T-helper 1 cell treated with Interleukin-12 subunit alpha and Interleukin-12 subunit beta and Interleukin-4 antibody, amounts not matched to agents 30 μg/mL and 1 μg/mL, for 36 hours (primary cell): Measurements from ENCODE around the gene TLX1.

Source experiments
- H3K27ac Mint-ChIP-seq: one replicate; pipeline ENCODE4 v1.8.0; 2021; ENCODE audit warnings: mild to moderate bottlenecking, mixed read lengths
- H3K27me3 Mint-ChIP-seq: one replicate; pipeline ENCODE4 v1.8.0; 2021; ENCODE audit warnings: low read depth, mixed read lengths
- H3K36me3 Mint-ChIP-seq: one replicate; pipeline ENCODE4 v1.8.0; 2021; ENCODE audit warnings: low read depth, mixed read lengths
- H3K4me1 Mint-ChIP-seq: one replicate; pipeline ENCODE4 v1.8.0; 2021; ENCODE audit warnings: low read depth, mixed read lengths
- H3K4me3 Mint-ChIP-seq: one replicate; pipeline ENCODE4 v1.8.0; 2021; ENCODE audit warnings: mild to moderate bottlenecking, moderate library complexity, mixed read lengths
- H3K9me3 Mint-ChIP-seq: one replicate; pipeline ENCODE4 v1.8.0; 2021; ENCODE audit warnings: mixed read lengths

The TLX1 gene

GRCh38 chr10:101172741-101173140, 41.6 kb downstream of the TLX1 start:
- Mint-ChIP-seq H3K27ac (no peak overlapping the region), H3K27me3 (peaks cover 38% of the 10 kb centered on the region)

DNA sequence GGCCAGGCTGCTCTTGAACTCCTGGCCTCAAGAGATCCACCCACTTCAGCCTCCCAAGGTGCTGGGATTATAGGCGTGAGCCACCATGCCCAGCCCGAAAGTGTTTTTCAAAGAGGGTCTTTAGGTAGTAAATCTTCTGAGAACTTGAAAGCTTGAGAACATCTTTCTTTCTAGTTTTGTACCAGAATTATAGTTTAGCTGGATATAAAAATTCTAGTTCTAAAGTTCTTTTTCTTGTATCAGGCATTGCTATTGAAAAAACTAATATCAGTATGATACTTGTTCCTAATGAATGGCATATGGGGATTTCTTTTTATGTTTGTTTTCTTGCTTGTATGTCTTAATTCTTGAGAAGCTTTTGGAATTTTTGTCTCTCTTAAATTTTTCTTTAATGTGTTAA, 43.2 kb downstream of the TLX1 start:
- H3K27ac Mint-ChIP-seq, result no peak overlapping the region
- H3K27me3 Mint-ChIP-seq, result peaks cover 28% of the 10 kb centered on the region
- H3K4me1 Mint-ChIP-seq, result peaks cover 2% of the 10 kb centered on the region
- peaks cover 12% of the 10 kb centered on the region for H3K9me3 Mint-ChIP-seq
- peaks cover 1% of the 10 kb centered on the region for H3K36me3 Mint-ChIP-seq
- H3K4me3 Mint-ChIP-seq, result no peak overlapping the region

More at GRCh38 chr10:101172741-101173140, 41.6 kb downstream of the TLX1 start:
- H3K36me3 Mint-ChIP-seq, result peaks cover 1% of the 10 kb centered on the region
- peaks cover 12% of the 10 kb centered on the region for H3K9me3 Mint-ChIP-seq
- no peak overlapping the region for H3K4me3 Mint-ChIP-seq
- peaks cover 2% of the 10 kb centered on the region for H3K4me1 Mint-ChIP-seq

GRCh38 chr10:101176577-101176976, 45.5 kb downstream of the TLX1 start:
- Mint-ChIP-seq H3K4me3 (no peak overlapping the region), H3K27me3 (peaks cover 31% of the 10 kb centered on the region), H3K36me3 (peaks cover 1% of the 10 kb centered on the region), H3K27ac (no peak overlapping the region), H3K4me1 (peaks cover 2% of the 10 kb centered on the region), H3K9me3 (peaks cover 12% of the 10 kb centered on the region)

DNA sequence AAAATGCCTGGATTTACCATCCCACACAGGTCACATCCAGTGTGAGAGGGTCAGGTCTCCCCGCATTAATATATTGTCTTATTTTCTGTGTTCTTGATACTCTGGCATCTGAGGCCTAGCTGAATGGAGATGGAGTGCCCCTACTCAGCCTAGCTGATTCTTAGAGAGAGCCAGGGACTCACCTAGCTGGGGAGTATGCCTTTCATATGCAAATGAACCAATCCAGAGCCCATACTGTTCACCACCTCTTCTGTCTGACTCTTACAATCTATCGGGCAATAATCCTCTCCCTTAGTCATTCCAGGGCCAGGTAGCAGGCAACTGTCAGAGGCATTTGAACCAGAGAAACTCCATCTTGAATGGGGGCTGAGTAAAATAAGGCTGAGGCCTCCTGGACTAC, 51.8 kb downstream of the TLX1 start:
- Mint-ChIP-seq H3K27me3 (peaks cover 15% of the 10 kb centered on the region), H3K4me3 (no peak overlapping the region), H3K9me3 (no peaks in the 10 kb centered on the region), H3K4me1 (no peaks in the 10 kb centered on the region), H3K36me3 (no peaks in the 10 kb centered on the region), H3K27ac (no peak overlapping the region)

DNA sequence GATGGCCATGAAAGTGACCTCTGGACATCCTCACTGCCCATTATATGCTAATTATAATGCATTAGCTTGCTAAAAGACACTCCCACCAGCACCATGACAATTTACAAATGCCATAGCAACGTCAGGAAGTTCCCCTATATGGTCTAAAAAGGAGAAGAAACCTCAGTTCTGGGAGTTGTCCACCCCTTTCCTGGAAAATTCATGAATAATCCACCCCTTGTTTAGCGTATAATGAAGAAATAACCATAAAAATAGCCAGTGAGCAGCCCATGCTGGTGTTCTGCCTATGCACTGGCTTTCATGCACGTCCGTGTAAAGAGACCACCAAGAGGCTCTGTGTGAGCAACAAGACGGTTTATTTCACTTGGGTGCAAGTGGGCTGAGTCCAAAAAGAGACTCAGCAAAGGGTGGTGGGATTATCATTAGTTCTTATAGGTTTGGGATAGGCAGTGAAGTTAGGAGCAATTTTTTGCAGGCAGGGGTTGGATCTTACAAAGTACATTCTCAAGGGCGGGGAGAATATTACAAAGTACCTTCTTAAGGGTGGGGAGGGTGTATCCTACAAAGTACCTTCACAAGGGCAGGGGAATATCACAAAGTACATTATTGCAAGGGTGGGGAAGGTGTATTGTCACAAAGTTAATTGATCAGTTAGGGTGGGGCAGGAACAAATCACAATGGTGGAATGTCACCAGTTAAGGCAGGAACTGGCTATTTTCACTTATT, 52.5 kb downstream of the TLX1 start:
- Mint-ChIP-seq H3K36me3 (no peaks in the 10 kb centered on the region), H3K9me3 (no peaks in the 10 kb centered on the region), H3K27me3 (peaks cover 15% of the 10 kb centered on the region), H3K4me3 (no peak overlapping the region), H3K27ac (no peak overlapping the region), H3K4me1 (no peaks in the 10 kb centered on the region)
